GM19328 (cell line): ENCODE measurements around the gene EN2.

Source experiments
- ATAC-seq: cut with Tn5 transposase; IDR thresholded peaks from one replicate; pipeline ENCODE4 v1.9.1; 2021; ENCODE audit warnings: mild to moderate bottlenecking, moderate library complexity; ENCODE audit not compliant: unreplicated experiment

Gene EN2

GRCh38 chr7:155484483-155485399, 26.8 kb downstream of the EN2 start:
- no peak for ATAC-seq

- no peak for ATAC-seq
Measured at GRCh38 chr7:155486783-155487508, 29.0 kb downstream of the EN2 start.

GRCh38 chr7:155487509-155488482, 29.9 kb downstream of the EN2 start:
- no peak for ATAC-seq

- ATAC-seq, result no peak
Measured at GRCh38 chr7:155488483-155489127, 30.7 kb downstream of the EN2 start.

- ATAC-seq, result no peak
Measured at GRCh38 chr7:155489158-155489840, 31.4 kb downstream of the EN2 start.

- no peak for ATAC-seq
Measured at GRCh38 chr7:155489862-155490696, 32.1 kb downstream of the EN2 start.

GRCh38 chr7:155490697-155491628, 33.0 kb downstream of the EN2 start:
- peak; percentile 88 for ATAC-seq

- ATAC-seq, result no peak
Measured at GRCh38 chr7:155491812-155492211, 33.9 kb downstream of the EN2 start.

GRCh38 chr7:155493744-155494538, 36.0 kb downstream of the EN2 start:
- ATAC-seq, result no peak

- ATAC-seq, result no peak
Measured at GRCh38 chr7:155494551-155494950, 36.6 kb downstream of the EN2 start.

- ATAC-seq, result no peak
Measured at GRCh38 chr7:155495440-155496248, 37.7 kb downstream of the EN2 start.

GRCh38 chr7:155496267-155497005, 38.5 kb downstream of the EN2 start:
- no peak for ATAC-seq

GRCh38 chr7:155497149-155497901, 39.4 kb downstream of the EN2 start:
- no peak for ATAC-seq

- ATAC-seq, result no peak
Measured at GRCh38 chr7:155505422-155505793, 47.5 kb downstream of the EN2 start.

- no peak for ATAC-seq
Measured at GRCh38 chr7:155506854-155507337, 49.0 kb downstream of the EN2 start.
